AG09319 (cell line): ENCODE measurements around the gene PLPP7.

Source experiments
- DNase-seq: peaks from one replicate; pipeline ENCODE4 v3.0.0-alpha.2; 2010; ENCODE audit warnings: low read depth; ENCODE audit errors: extremely low read depth
- TF ChIP-seq, protein P1 (sequence below): IDR thresholded peaks from 2 replicates; pipeline ENCODE4 v1.5.1; 2011; ENCODE audit warnings: low read depth, mild to moderate bottlenecking, inconsistent platforms, low read length, moderate library complexity

PLPP7 gene

DNA sequence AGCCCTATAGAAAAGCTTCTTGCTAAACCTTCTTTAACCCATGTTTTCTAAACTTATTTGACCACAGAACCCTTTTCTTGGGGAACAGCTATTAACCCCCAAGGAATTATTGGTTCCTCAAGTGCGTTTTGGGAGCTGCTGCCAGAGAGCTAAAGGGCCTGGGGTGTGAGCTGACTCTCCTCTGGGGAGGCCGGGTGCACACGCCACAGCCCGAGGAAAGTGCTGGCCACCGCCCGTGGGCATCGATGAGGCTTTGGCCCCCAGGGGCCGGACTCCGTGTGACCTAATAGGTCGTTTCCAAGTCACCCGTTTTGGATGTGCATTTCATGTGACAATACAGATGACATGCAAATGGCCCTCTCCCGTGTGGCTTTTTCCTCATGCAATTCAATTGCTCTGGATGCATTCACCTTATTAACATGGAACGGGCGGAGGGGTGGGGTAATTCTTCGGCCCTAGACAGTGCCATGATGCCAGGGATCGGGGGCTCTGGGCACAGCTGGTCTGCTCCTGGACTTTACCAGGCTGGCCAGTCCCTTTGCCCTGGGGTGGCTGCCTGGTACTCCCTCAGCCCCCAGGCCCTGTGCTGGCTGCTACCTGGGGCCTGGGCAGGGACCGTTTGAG lies 19.5 kb downstream of the PLPP7 start:
- no peak for DNase-seq
- TF ChIP-seq, protein P1, sequence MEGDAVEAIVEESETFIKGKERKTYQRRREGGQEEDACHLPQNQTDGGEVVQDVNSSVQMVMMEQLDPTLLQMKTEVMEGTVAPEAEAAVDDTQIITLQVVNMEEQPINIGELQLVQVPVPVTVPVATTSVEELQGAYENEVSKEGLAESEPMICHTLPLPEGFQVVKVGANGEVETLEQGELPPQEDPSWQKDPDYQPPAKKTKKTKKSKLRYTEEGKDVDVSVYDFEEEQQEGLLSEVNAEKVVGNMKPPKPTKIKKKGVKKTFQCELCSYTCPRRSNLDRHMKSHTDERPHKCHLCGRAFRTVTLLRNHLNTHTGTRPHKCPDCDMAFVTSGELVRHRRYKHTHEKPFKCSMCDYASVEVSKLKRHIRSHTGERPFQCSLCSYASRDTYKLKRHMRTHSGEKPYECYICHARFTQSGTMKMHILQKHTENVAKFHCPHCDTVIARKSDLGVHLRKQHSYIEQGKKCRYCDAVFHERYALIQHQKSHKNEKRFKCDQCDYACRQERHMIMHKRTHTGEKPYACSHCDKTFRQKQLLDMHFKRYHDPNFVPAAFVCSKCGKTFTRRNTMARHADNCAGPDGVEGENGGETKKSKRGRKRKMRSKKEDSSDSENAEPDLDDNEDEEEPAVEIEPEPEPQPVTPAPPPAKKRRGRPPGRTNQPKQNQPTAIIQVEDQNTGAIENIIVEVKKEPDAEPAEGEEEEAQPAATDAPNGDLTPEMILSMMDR = no peak

DNA sequence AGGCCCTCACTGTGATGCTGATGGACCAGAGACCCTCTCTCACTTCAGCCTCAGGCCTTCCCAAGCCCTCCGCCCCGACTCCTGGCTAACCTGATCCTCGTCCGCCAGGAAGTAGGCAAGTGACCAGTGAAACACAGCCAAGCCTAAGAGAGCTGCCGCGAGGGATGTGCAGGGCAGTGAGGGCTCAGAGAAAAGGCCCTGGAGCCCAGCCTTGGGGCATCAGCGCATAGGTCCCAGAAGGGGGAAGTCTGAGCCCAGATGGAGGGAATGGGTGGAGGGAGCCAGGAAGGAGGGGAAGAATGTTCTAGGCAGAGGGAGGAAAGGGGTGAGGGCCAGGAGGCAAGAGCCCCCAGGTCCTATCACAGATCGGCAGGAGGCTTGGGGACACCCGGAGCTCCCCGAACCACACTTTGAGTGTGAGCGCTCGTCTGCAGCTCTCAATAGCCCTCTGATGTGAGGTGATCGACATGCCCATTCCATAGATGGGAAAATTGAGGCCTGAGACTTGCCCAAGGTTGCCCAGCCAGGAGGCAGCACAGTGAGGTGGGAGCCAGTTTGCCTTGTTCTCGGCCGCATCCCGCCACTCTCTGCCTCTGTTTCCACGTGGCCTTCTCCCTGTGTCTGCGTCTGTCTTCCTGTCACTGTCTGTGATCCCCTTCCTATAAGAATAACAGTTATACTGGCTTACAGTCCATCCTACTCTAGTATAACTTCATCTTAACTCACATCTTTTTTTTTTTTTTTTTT lies 20.2 kb downstream of the PLPP7 start:
- TF ChIP-seq, protein P1 = no peak
- no peak for DNase-seq

DNA sequence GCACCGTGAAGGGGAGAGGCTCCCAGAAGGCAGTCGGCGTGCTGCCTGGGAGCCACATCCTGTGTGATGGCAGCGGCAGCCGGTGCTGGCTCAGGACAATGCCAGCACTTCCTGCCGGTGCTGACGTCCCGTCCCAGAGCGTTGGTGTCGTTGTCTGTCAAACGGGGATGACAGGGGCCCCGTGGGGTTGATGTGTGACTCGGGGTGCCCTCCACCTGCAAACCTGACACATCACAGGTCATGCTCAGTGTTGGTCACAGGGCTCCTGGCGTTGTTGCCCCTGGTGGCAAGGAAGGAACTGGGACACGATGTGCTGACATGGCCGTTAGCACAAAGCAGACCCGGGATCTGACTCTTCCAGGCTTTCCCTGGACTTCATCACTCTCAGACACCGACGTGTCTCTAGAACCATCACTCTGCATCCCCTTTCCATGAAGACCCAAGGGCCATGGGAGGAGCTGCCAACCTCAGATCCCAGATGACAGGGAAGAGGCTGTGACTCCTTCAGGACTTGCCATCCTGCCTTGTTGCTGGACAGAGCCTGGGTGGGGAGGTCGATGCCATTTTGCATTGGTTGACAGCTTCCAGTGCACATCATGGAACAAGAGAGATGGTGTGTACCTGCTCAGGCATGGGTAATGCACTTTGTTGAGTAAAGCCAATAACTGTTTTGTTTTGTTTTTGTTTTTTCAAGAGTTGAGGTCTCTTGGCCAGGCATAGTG lies 21.5 kb downstream of the PLPP7 start:
- TF ChIP-seq, protein P1 = no peak
- DNase-seq = no peak

DNA sequence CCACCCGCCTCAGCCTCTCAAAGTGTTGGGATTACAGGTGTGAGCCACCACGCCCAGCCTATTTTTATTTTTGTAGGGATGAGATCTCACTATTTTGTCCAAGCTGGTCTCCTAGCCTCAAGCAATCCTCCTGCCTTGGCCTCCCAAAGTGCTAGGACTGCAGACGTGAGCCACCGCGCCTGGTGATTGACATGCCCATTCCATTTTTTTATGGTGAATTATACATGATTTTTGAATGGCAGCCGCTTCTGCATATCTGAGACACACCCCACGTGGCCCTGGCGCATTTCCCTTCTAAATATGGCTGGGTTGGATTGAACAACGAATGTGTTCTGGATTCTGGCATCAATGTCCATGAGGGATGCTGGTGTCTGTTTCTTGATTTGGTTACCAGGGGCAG lies 22.7 kb downstream of the PLPP7 start:
- TF ChIP-seq, protein P1 = no peak
- no peak for DNase-seq

DNA sequence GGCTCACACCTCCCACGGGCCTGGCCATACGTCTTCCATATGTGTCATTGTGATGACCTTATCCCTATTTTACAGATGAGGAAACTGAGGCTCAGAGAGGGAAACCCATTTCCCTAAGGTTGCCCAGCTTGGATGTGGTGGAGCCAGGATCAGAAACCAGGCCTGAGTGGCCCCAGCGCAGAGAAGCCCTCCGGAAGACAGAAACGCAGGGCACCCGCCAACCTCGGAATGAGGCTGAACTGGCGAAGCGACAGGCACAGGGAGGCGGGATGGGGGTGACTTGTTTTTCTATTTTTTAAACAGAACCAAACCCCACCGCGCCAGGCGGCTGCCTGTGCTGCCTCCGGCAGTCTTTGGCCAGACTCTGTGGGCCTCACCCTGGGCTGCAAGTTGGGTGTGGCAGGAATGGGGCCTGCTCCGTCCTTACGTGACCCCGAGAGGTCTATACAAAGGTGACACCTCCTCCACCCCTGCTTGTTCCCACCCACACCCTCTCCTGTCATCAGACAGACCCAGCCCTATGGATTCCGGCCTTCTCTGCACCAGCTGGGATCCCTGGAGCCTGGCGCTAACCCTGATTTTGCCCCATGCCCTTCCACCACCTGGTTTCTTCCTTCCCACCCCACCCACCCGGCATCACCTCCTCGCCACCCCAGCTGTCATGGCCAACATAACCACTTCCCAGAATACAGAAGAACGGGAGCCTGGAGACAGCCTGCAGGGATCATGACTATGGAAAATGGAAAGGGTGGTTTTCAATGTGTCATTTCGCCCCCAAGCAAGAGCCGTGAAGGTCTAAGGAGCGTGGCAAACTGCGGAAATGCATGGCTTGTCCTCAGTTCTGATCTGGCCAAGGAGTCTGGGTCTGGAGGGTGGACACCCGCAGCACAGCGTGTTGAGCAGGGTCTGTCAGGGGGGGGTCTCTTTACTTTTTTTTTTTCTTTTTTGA lies 23.6 kb downstream of the PLPP7 start:
- TF ChIP-seq, protein P1 = no peak
- DNase-seq = no peak

DNA sequence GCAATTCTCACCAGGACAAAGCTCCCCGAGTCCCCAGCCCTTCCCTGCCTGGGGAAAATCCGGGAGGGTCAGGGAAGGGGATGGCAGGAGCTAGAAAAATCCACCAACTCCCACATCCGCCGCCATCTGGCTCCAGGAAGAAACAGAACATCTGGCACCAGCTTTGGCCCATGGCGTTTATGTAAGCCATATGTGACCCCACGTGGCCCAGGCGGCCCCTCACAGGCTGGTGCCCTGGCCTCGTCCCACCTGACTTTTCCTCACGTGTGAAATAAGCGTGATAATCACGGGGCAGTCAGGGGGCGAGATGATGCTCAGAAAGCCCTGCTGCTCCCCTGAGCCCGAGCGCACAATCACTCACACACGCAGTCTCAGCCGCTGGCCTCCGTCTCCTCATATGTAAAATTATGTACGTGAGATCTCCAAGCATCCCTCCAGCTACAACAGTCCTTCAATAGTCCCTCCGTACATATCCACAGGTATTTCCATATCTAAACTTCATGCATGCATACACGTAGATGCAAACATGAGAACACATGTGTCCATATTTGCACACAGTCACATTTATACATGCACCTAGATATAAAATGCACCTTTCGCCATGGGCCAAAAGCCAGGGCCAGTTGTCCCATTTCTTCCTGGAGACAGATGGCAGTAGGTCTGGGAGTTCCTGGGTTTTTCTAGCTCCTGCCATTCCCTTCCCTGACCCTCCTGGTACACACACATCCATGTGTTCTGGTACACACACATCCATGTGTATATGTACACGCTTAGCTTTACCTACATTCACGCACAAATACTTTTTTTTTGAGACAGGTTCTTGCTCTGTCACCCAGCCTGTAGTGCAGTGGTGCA lies 28.9 kb downstream of the PLPP7 start:
- TF ChIP-seq, protein P1 = no peak
- no peak for DNase-seq
